ENCODE measurements around the gene XXYLT1. TPM values are rescaled to one million over a fixed set of nuclear protein-coding genes. Genes with fewer than 3 reads are reported as not detected.

The XXYLT1 gene
- total RNA-seq, 2 experiments from 2014 or later: 3.1 to 3.7 TPM

DNA sequence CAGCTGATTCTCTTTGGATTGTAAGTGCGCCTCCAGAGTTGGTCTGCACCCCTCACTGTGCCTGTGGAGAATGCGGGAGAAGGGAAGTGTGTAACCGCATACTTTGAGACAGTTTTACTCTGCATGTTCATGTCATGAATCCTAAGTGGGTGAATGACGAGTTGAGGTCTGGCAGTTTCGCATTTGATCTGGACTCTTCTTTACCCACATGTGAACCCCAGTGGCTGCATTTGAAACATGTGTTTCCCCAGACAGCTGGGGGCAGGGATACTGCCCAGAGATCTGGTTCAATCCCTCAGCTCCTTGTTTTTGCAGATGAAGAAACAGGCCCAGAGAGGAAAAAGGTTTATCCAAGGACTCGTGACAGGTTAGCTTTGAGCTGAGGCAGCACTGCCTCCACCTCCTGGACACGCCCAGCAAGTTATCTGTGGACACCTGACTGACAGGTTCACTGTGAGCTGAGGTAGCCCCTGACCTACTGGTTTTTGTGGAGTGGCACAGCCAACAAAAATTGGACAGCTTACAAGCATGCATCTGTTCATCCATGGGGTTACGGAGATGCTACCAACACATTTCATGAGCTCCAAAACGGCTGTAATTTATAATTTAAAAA is 207.3 kb downstream of the XXYLT1 start:
- no peak overlapping the region for H3K4me3 Mint-ChIP-seq
- peaks cover 5% of the 10 kb centered on the region for H3K36me3 Mint-ChIP-seq (ENCODE audit: low read depth)
- Histone ChIP-seq H3K36me3 (ENCODE audit: insufficient read depth, low read length) (no peaks in the 10 kb centered on the region), H3K27ac (ENCODE audit: low read depth in 1 of 2, low read length in 2 of 2) (no peak overlapping the region), H3K4me1 (ENCODE audit: insufficient read depth, low read length) (no peaks in the 10 kb centered on the region), H3K27me3 (ENCODE audit: control insufficient read depth in 1 of 2, insufficient read depth in 2 of 2, low read length in 2 of 2) (no peaks in the 10 kb centered on the region), H3K4me3 (ENCODE audit: low read length) (no peak overlapping the region), H3K9me3 (ENCODE audit: control insufficient read depth in 1 of 2, insufficient read depth in 1 of 2, low read length in 2 of 2) (no peaks in the 10 kb centered on the region)
- intact Hi-C loops (cut with DNase I, micrococcal nuclease): no loop called here
- no peaks in the 10 kb centered on the region for H3K9me3 Mint-ChIP-seq
- CTCF ChIA-PET: no interaction called here
- POLR2A ChIA-PET: no interaction called here
- no peaks in the 10 kb centered on the region for H3K27me3 Mint-ChIP-seq
- no peak for DNase-seq
- no peak for ATAC-seq (ENCODE audit: poor library complexity)
- TF ChIP-seq, protein P1, sequence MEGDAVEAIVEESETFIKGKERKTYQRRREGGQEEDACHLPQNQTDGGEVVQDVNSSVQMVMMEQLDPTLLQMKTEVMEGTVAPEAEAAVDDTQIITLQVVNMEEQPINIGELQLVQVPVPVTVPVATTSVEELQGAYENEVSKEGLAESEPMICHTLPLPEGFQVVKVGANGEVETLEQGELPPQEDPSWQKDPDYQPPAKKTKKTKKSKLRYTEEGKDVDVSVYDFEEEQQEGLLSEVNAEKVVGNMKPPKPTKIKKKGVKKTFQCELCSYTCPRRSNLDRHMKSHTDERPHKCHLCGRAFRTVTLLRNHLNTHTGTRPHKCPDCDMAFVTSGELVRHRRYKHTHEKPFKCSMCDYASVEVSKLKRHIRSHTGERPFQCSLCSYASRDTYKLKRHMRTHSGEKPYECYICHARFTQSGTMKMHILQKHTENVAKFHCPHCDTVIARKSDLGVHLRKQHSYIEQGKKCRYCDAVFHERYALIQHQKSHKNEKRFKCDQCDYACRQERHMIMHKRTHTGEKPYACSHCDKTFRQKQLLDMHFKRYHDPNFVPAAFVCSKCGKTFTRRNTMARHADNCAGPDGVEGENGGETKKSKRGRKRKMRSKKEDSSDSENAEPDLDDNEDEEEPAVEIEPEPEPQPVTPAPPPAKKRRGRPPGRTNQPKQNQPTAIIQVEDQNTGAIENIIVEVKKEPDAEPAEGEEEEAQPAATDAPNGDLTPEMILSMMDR (IDR thresholded peaks at IDR 0.05): no peak
- no peaks in the 10 kb centered on the region for H3K4me1 Mint-ChIP-seq (ENCODE audit: low read depth)
- H3K27ac Mint-ChIP-seq: no peak overlapping the region

DNA sequence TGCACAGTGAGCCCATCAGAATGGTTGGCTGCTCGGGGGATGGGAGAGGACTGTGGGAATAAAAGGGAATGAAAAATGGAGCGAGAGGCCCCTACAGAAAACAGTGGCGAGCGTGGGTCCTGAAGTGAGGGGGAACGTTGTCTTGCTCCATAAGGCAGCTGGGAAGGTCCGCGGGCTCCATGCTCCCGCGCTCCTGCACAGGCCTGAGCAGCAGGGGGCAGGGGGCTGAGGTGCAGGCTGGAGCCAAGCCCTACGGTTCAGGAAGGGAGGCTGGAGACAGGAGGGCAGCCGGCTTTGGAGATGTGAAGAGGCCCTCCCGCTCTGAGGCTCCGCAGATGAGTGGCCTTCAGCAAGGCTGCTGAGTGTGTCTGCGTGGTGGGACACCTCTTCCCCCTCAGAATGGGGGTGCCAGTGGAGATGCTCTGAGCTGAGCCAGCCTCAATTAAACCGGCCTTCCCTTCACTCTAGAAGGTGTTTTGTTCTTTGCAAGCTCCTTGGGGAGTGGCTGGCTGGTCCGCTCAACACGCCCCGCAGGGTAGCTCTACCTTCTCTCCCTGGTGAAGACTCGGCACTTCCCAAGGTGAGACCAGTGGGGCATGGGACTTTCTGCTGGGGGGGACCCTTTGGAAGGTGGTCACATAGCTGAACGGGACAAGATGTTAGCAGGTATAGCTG is 208.0 kb downstream of the XXYLT1 start:
- Histone ChIP-seq H3K4me3 (ENCODE audit: low read length) (no peak overlapping the region), H3K36me3 (ENCODE audit: insufficient read depth, low read length) (no peaks in the 10 kb centered on the region), H3K27me3 (ENCODE audit: control insufficient read depth in 1 of 2, insufficient read depth in 2 of 2, low read length in 2 of 2) (no peaks in the 10 kb centered on the region), H3K9me3 (ENCODE audit: control insufficient read depth in 1 of 2, insufficient read depth in 1 of 2, low read length in 2 of 2) (no peaks in the 10 kb centered on the region), H3K27ac (ENCODE audit: low read depth in 1 of 2, low read length in 2 of 2) (no peak overlapping the region), H3K4me1 (ENCODE audit: insufficient read depth, low read length) (no peaks in the 10 kb centered on the region)
- no peak for DNase-seq
- H3K4me1 Mint-ChIP-seq (ENCODE audit: low read depth): no peaks in the 10 kb centered on the region
- CTCF ChIA-PET: no interaction called here
- TF ChIP-seq, protein P1 (IDR thresholded peaks at IDR 0.05): no peak
- intact Hi-C loops (cut with DNase I, micrococcal nuclease): no loop called here
- H3K9me3 Mint-ChIP-seq: no peaks in the 10 kb centered on the region
- POLR2A ChIA-PET: no interaction called here
- peaks cover 5% of the 10 kb centered on the region for H3K36me3 Mint-ChIP-seq (ENCODE audit: low read depth)
- no peaks in the 10 kb centered on the region for H3K27me3 Mint-ChIP-seq
- ATAC-seq (ENCODE audit: poor library complexity): no peak
- H3K4me3 Mint-ChIP-seq: no peak overlapping the region
- no peak overlapping the region for H3K27ac Mint-ChIP-seq

DNA sequence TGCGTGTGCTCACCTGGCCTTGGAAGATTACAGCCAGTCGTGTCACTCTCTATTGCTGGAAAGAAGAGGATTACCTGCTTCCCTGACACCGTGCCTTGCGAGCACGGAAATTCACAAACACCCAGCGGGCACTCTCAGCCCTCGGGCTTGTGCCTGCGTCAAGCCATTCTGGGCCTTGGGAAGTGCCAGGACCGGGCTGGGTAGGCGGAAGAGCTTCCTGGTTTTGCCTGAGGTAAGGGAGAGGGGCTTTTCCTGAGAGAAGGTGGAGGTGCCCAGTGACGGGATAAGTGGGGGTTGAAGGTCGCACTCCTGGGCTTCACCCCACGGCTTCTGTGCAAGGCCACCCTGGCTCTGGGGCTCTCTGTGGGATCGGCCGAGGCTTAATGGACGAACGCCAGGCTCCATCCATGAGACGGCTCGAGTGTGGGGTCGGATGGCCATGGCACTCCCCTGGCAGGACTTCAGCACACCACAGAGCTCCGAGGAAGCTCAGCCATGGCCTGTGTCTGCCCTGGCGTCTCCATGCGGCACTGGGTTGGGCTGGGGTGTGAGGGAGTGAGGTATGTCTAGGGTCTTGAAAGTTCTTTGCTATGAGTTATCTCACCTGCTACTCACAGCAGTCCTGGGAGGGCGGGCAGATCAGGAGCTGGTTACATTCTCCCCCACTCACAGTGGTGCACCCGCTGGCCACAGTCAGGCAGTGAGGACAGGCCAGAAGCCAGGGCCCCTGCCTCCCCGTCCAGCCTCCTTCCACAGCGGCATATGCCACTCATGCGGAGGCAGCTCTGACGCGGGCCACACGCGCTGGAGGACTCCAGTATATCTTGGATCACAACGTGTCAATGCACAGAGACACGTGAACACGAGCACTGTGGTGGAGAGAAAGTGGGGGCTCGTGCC is 209.0 kb downstream of the XXYLT1 start:
- no peaks in the 10 kb centered on the region for H3K9me3 Mint-ChIP-seq
- DNase-seq (no peak), ATAC-seq (ENCODE audit: poor library complexity) (no peak)
- TF ChIP-seq, protein P1 (IDR thresholded peaks at IDR 0.05): no peak
- intact Hi-C loops (cut with DNase I, micrococcal nuclease): no loop called here
- no peaks in the 10 kb centered on the region for H3K36me3 Mint-ChIP-seq (ENCODE audit: low read depth)
- Histone ChIP-seq H3K4me1 (ENCODE audit: insufficient read depth, low read length) (no peaks in the 10 kb centered on the region), H3K27ac (ENCODE audit: low read depth in 1 of 2, low read length in 2 of 2) (no peak overlapping the region), H3K9me3 (ENCODE audit: control insufficient read depth in 1 of 2, insufficient read depth in 1 of 2, low read length in 2 of 2) (no peaks in the 10 kb centered on the region), H3K4me3 (ENCODE audit: low read length) (no peak overlapping the region), H3K36me3 (ENCODE audit: insufficient read depth, low read length) (no peaks in the 10 kb centered on the region), H3K27me3 (ENCODE audit: control insufficient read depth in 1 of 2, insufficient read depth in 2 of 2, low read length in 2 of 2) (no peaks in the 10 kb centered on the region)
- H3K4me3 Mint-ChIP-seq: no peak overlapping the region
- H3K4me1 Mint-ChIP-seq (ENCODE audit: low read depth): no peaks in the 10 kb centered on the region
- CTCF ChIA-PET: no interaction called here
- POLR2A ChIA-PET: no interaction called here
- H3K27ac Mint-ChIP-seq: no peak overlapping the region
- H3K27me3 Mint-ChIP-seq: no peaks in the 10 kb centered on the region
